HL-60/S4 treated with phorbol 12-myristate 13-acetate at 8.2 ng/mL for 4 days and 3 days (cell line): ENCODE measurements around the gene HSF2BP.
"Not testable (repeated sequence)": the region's sequence is repeated elsewhere in the genome, so short reads cannot be mapped to it uniquely, and the experiment has no call there.

Experiments
- in situ Hi-C: fragments of 300-500 bp; cut with MboI; formaldehyde crosslinking; loops from 2 replicates; pipeline ENCODE4 v1.15.0; 2022; ENCODE audit warnings: low sequenced_read_pairs

Gene HSF2BP

GRCh38 chr21:43659136-43660000, at the start of gene HSF2BP, which contains the start of gene RRP1B:
TSS of gene HSF2BP (minus strand) at chr21:43659488. CDS start at chr21:43658096, 1,392 bp downstream.
TSS of gene RRP1B (plus strand) at chr21:43659560. CDS start at chr21:43659665, 105 bp downstream.
- in situ Hi-C loops: loop anchor here (10.0 kb wide), 1 partner anchor 45 kb away; no protein-coding TSS in a partner anchor

- in situ Hi-C loops: loop anchor here (10.0 kb wide), 1 partner anchor 54 kb away; the partner anchor contains the start of genes HSF2BP and RRP1B
Measured at GRCh38 chr21:43708745-43709381, 49.6 kb upstream of the HSF2BP start.

GRCh38 chr21:43707462-43707861, 48.2 kb upstream of the HSF2BP start:
- in situ Hi-C loops: loop anchor here (10.0 kb wide), 1 partner anchor 53 kb away; the partner anchor contains the start of genes HSF2BP and RRP1B

GRCh38 chr21:43703035-43703880, 44.0 kb upstream of the HSF2BP start:
- in situ Hi-C loops: loop anchor here (10.0 kb wide), 1 partner anchor 48 kb away; the partner anchor contains the start of genes HSF2BP and RRP1B

GRCh38 chr21:43702785-43703034, 43.4 kb upstream of the HSF2BP start:
- in situ Hi-C loops: loop anchor here (10.0 kb wide), 1 partner anchor 48 kb away; the partner anchor contains the start of genes HSF2BP and RRP1B

- in situ Hi-C loops: loop anchor here (10.0 kb wide), 1 partner anchor 47 kb away; the partner anchor contains the start of genes HSF2BP and RRP1B
Measured at GRCh38 chr21:43701936-43702784, 42.9 kb upstream of the HSF2BP start.

- in situ Hi-C loops: loop anchor here (10.0 kb wide), 1 partner anchor 45 kb away; the partner anchor contains the start of genes HSF2BP and RRP1B
Measured at GRCh38 chr21:43699933-43700599, 40.8 kb upstream of the HSF2BP start.

- in situ Hi-C loops: not testable (repeated sequence)
Measured at GRCh38 chr21:43699492-43699777, 40.1 kb upstream of the HSF2BP start.

GRCh38 chr21:43697758-43698643, 38.7 kb upstream of the HSF2BP start:
- in situ Hi-C loops: no loop called here

- in situ Hi-C loops: no loop called here
Measured at GRCh38 chr21:43696214-43696613, 36.9 kb upstream of the HSF2BP start.

- in situ Hi-C loops: no loop called here
Measured at GRCh38 chr21:43694437-43695079, 35.3 kb upstream of the HSF2BP start.

- in situ Hi-C loops: no loop called here
Measured at GRCh38 chr21:43693981-43694380, 34.7 kb upstream of the HSF2BP start.

- in situ Hi-C loops: no loop called here
Measured at GRCh38 chr21:43692949-43693348, 33.7 kb upstream of the HSF2BP start.

- in situ Hi-C loops: no loop called here
Measured at GRCh38 chr21:43691801-43692200, 32.5 kb upstream of the HSF2BP start.

- in situ Hi-C loops: no loop called here
Measured at GRCh38 chr21:43691086-43691795, 32.0 kb upstream of the HSF2BP start.

- in situ Hi-C loops: no loop called here
Measured at GRCh38 chr21:43690346-43690745, 31.1 kb upstream of the HSF2BP start.

- in situ Hi-C loops: no loop called here
Measured at GRCh38 chr21:43689556-43690337, 30.5 kb upstream of the HSF2BP start.
